LNCaP clone FGC (cell line): Measurements from ENCODE around the gene PTPRC.

Experiments
- DNase-seq: peaks from one replicate; pipeline ENCODE4 v3.0.0-alpha.2; 2011; ENCODE audit warnings: low read depth
- H3K4me3 ChIP-seq: 2 replicates; pipeline ENCODE4 v1.5.1; 2011; ENCODE audit warnings: mild to moderate bottlenecking, low read depth, low read length, control low read depth
- TF ChIP-seq, protein P1 (sequence below): IDR thresholded peaks from 2 replicates; pipeline ENCODE4 v1.5.1; 2012; ENCODE audit warnings: mild to moderate bottlenecking; ENCODE audit not compliant: control insufficient read depth, insufficient read depth; ENCODE audit errors: extremely low read depth

Gene PTPRC

DNA sequence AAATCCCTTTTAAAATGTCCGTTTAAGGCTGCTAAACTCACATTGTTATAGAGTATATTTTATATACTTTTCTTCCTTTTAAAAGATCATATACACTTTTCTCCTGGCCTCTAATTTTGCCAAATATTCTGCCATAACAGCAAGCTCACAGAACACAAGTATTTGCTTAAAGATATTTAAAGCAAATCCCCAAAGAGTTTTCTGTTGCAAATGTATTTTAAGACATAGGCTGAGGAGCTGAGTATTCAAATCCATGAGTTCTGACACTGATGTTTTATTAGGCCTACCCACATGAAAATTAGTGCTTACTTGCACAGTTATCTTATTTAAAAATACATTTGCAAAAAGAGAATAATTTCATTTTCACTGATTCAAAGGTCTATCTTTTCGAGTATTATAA lies 1.7 kb upstream of the PTPRC start:
- no peak for DNase-seq
- H3K4me3 ChIP-seq, result no peak overlapping the region
- TF ChIP-seq, protein P1, sequence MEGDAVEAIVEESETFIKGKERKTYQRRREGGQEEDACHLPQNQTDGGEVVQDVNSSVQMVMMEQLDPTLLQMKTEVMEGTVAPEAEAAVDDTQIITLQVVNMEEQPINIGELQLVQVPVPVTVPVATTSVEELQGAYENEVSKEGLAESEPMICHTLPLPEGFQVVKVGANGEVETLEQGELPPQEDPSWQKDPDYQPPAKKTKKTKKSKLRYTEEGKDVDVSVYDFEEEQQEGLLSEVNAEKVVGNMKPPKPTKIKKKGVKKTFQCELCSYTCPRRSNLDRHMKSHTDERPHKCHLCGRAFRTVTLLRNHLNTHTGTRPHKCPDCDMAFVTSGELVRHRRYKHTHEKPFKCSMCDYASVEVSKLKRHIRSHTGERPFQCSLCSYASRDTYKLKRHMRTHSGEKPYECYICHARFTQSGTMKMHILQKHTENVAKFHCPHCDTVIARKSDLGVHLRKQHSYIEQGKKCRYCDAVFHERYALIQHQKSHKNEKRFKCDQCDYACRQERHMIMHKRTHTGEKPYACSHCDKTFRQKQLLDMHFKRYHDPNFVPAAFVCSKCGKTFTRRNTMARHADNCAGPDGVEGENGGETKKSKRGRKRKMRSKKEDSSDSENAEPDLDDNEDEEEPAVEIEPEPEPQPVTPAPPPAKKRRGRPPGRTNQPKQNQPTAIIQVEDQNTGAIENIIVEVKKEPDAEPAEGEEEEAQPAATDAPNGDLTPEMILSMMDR, result no peak

DNA sequence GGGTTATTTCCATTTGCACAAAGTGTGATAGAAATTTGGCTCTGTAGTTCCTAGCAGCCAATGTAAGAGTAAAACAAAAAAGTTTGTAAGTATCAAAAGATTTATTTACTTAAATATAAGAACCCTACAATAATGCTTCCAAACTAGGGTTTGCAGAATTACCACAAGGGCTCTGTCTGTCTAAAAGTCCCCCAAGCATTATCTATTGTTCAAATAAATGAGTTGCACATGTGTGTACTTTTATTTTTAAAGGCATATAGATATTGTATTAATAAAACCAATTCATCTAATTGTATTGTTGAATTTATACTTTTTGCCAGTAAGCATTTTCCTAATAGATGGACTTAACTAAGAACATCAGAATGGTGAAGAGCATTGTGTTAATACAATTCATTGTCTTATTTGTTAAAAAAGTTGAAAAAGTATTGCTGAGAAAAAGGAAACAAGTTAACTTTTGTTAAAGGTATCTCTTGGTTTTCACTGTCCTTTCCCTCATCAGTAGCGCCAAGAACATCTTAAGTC lies 863 bp upstream of the PTPRC start:
- TF ChIP-seq, protein P1, result no peak
- DNase-seq, result no peak
- H3K4me3 ChIP-seq, result no peak overlapping the region

DNA sequence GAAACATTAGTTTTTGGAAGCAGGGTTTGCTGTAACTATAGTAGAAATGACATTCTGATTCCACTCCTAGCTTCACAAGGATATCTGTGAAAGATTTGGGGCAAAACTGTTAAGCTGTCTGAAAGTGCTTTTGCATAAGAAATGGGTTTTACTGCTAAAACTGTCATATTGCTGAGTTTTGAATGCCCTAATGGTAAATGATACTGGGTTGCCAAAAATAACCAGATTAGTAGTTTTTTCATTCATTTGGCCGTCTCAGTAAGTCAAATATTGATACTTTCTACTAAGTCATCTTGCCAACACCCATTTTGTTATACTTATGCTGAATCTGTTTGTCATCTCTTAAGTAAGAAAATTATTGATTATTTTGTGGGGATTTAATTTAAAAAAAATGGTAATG lies 399 bp upstream of the PTPRC start:
- TF ChIP-seq, protein P1, result no peak
- H3K4me3 ChIP-seq, result no peak overlapping the region
- DNase-seq, result no peak

DNA sequence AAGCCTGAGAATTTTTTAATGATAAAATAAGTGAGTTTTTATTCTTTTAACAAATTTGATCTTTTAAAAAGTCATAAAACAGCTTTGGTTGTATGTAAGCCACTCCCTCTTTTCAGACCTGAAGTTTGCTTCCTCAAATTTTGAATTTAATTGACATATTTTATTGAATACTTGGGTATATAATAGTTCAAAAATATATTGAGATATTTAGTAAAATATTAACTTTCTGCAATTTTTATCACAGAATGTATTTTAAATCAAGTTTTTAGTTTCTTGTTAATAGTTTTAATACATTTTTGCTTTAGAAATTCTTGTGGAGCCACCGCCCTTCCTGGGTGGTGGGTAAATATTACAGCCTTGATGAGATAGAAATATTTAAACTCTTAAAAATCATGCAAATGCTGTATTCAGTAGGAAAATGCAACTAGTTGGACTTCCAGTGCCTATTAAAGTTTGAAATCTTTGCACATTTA lies 867 bp downstream of the PTPRC start:
- TF ChIP-seq, protein P1, result no peak
- no peak for DNase-seq
- no peak overlapping the region for H3K4me3 ChIP-seq

DNA sequence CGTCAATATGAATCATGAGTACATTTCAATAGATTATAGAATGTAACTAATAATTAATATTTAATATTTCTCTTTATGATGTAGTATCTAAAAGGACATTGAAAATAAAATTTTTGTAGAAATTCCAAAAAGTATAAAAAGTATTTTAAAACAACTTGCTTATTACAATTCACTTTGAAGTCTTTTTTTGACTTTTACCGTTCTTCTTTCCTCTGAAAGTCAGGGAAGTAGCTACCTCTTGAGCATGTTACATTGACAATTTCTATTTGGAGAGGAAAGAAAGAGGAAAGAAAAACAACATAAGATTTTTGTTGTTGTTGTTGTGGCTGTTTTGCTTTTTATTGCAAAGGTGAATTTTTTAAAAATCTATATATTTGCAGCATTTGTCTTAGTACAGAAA lies 1.3 kb downstream of the PTPRC start:
- DNase-seq, result no peak
- no peak overlapping the region for H3K4me3 ChIP-seq
- TF ChIP-seq, protein P1, result no peak

DNA sequence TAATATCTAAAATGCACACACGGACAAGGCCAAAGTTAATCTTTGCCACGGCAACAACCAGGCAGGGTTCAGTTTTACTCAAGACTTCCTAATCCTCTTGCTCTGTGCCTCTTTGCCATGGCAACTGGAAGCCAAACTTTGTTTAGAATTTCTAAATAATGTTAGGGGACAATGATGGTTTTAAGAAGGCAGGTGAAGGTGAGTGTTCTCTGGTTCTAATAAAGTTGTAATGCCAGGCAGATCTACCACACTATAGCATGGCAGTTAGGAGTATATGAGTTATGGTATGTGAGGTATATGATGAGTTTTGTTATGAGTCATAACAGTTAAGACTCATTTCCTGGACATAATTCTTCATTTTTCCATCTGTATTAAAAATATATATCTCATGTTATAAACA lies 2.7 kb downstream of the PTPRC start:
- no peak for DNase-seq
- H3K4me3 ChIP-seq, result no peak overlapping the region
- TF ChIP-seq, protein P1, result no peak

DNA sequence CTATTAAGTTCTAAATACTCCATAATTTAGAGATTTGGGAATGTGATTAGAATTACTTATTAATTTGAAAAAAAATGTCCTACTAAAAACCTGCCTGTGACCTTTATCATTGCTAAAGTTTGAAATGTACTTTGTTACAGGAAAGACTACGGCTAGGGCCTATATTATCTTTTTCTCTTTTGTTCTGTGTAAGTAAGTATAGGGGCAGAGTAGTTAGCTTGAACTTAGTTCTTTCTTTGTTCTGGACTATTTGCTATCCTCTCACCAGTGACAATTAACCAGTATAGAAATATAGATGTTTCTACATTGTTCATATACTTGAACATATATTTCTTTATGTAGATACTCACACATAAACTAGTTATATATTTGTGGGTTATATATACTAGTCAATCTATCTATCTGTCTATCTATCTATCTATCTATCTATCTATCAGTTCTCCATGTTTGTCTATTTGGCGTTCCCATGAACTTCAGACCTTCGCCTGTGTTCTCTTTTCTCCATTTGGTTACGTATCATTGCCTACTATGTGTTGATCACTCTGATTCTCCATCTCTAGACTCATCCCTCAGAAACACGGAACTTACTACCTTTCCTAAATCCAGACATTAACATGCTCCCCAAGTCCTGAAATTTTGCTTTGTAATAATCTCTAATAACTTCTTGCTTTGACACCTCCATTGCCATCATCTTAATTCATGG lies 3.3 kb downstream of the PTPRC start:
- TF ChIP-seq, protein P1, result no peak
- DNase-seq, result no peak
- no peak overlapping the region for H3K4me3 ChIP-seq
